ENCODE measurements around the gene PPP1R1C.
A peak's percentile ranks its signal among the peaks of the same experiment; 100 is the strongest.

PPP1R1C gene

GRCh38 chr2:181972431-181973170 lies 13.1 kb upstream of the PPP1R1C start:
- no peak for DNase-seq

DNA sequence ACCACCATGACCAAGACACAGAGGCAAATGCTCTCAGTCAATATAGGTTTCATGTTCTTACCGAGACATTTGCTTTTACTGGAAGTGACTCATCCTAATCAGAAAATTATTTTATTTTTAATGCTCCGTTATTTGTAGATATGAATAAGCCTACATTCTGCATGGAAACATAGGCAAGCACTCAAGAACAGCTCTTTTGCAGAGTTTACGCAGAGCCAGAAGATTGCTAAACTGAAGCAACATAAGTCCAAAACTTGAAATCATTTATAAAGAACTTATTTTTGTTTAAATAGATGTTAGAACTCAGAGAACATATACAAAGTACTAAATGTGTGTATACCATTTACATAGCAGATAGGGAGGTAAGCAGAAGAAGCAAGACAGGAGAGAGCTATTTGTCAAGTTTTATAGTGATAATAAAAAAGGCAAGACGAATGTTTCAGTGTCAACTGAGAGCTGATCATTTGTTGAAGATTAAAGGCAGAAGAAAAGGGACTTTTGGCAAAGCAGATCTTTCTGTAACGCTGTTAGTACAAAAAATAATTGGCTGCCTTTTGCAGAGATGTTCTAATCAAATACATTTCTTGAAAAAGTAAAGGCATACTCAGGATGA lies 12.4 kb upstream of the PPP1R1C start:
- DNase-seq = no peak

DNA sequence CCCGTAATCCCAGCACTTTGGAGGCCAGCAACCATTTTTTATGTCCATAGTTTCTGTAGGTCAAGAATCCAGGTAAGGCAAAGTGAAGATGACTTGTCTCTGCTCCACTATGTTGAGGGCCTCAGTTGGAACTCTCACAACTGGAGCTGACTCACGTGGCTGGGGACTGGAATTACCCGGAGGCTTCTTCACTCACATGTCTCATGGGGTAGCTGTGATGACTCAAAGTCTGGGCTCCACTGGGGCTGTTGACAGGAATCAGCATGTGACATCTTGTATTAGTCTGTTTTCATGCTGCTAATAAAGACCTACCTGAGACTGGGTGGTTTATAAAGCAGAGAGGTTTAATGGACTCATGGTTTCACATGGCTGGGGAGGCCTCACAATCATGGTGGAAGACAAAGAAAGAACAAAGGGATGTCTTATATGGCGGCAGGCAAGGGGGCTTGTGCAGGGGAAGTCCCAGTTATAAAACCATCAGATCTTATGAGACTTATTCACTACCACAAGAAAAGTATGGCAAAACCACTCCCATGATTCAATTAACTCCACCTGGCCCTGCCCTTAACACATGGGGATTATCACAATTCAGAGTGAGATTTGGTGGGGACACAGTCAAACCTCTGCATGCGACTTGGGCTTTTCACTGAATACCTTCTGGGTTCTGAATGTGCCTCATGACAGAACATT lies 7.8 kb upstream of the PPP1R1C start:
- no peak for DNase-seq

GRCh38 chr2:181978351-181979150 lies 7.1 kb upstream of the PPP1R1C start:
- DNase-seq = no peak

DNA sequence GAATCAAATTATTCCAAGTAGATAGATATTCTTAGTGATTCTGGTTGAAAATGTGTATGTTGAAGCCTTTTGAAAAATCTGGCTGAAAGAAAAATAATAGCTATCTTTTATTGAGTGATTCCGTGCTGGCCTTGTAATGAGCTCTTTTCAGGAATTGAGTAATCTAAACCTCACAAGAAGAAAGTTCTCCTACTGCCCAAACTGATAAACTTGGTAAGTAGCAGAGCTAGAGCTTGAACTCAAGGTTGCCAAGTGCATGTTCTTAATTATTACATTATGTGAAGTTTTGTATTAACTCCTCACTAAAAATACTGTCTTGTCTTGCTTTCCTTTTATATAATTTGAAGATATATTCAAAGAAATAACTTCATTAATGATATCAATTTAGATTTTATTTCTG lies 1.6 kb upstream of the PPP1R1C start:
- no peak for DNase-seq

DNA sequence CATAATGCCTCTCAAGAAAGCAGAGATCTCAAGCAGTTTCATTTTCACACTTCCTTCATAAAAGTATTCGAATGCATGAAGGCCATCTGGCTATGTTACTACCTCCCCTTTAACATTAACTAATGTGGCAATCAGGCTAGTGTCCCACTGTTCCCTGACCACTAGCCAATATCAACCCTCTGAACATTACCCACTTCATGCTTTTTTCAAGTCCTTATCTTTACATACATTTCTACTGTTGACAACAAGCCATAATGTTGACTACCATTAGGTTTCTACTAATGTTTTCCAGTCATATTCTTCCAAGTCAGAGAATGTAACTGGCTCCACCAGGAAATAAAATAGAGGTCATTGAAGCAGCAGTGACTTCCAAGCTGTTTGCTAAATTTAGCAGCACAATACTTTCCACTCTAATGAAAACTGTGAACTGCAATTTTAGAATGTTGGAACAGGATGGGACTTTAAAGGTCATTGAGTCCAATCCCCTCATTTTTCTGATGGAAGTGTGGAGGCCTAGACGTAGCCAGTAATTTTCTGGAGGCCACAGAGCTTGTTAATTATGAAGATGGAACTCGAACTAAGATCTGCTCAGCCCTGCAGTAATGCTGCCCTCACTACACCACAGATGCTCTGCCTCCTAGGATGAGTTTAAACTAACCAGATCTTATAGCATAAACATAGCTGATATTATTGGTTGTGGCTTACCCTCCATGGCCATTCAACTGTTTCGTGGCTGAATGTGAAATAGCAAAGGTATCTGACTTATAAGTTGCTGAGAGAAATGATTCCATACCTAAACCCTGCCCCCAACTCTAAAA lies 630 bp upstream of the PPP1R1C start:
- no peak for DNase-seq

DNA sequence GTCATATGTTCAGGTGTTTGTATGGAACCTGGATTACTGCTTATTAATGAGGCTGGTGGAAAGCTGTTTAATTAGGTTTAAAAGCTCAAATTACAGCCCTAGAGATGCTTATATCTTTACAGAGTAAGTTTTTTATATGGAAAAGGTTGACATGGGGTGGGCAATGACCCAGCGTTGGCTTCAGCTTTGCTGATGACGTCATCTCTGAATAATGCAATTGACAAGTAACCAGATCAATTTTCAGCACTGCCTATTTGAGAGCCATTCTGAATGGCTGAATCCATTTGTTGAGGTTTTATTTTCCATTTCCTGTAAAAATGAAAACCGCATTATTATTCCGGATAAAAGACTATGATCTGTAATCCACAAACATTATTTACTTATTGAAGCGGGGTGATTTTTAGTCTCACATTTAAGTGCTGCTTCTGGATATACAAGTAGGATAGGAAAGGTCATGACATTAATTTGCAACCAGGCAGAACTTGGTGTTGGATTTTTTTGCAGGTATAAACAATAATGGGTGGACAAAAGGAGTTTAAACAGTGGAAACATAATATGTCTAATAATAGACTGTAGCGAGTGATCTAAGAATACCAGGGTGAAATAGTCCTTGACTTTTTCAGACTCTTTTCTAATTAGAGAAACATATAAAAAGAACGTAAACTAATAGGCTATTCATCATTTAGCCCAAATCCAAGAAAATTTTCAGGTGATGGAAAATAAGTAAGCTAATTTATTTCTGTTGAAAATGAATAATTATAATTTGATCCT lies 2.7 kb downstream of the PPP1R1C start:
- DNase-seq = no peak

GRCh38 chr2:181989099-181989498 lies 3.4 kb downstream of the PPP1R1C start:
- no peak for DNase-seq

- peak; percentile 7 for DNase-seq
These were observed 5.7 kb downstream of the PPP1R1C start for GRCh38 chr2:181991171-181991885.

GRCh38 chr2:181992776-181993175 lies 7.1 kb downstream of the PPP1R1C start:
- no peak for DNase-seq

DNA sequence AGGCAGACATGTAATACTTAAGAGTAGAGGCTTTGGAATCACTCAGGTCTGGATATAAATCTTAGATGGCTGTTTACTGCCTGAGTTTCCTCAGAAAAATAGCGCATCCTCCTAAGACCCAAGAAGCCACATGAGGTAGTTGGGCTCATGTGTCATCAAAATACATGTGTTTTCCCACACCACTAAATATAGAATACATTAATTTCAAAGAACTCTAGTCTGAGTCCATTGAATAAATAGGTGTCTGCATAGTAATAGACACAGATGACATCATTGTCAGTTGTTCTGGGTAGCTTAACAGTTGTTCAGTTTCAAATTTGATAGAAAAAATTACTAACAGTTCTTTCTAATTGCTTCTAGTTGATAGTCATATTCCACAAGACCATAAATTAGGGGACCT lies 9.6 kb downstream of the PPP1R1C start:
- DNase-seq = no peak

DNA sequence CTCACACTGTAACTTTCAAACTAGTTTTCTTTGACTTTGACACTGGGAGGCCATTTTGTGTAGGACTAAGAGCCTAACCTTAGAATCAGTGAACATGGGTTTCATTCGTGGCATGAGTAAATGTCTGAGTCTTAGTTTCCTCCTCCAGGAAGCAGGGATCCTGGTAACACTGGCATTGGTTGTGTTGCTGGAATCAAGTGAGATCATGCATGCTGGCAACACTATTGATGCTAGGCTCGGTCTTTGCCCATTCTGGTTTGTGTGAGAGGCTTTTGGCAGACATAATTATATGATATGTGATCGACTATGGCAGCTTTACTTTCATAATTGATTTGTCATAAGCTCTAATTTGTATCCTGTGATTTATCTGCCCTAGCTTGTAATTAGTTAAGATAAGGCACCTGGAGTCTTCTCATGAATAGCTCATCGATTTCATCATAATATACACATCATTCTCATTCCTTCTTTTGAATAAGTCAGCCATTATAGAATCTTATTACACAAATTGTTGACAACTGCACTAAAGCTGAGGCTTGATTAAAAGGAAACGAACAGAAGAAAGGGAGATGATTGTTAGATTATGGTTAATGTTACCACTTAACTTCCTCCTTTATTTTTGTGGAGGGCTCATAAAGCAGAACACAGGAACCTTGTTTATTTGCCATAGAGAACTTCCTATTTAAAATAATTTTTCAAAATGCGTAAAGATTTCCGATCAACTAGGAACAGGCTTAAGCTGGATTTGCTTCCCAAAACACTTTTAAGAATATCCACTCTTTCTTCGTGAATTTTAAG lies 12.6 kb downstream of the PPP1R1C start:
- DNase-seq = no peak

GRCh38 chr2:181998891-181999654 lies 13.4 kb downstream of the PPP1R1C start:
- no peak for DNase-seq

DNA sequence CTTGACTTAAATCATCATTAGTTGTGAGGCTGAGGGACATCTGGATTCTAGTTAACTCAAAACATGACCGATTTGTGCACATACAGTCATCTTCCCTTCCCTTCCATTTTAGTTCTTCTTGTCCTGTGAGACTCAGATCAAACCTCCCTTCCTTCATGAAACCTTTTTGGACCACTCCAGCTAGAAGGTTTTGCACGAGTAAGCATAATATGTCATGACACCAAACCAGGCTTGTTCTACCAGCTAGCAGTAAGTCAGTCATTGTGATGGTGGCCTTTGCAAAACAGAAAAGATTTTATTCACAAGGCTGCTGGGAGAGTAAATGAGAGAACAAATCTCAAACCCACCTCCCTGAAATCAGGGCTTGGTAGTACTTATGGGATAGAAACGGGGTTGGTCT lies 14.3 kb downstream of the PPP1R1C start:
- DNase-seq = no peak

- DNase-seq = no peak
These were observed 19.4 kb downstream of the PPP1R1C start for GRCh38 chr2:182004945-182005520.

DNA sequence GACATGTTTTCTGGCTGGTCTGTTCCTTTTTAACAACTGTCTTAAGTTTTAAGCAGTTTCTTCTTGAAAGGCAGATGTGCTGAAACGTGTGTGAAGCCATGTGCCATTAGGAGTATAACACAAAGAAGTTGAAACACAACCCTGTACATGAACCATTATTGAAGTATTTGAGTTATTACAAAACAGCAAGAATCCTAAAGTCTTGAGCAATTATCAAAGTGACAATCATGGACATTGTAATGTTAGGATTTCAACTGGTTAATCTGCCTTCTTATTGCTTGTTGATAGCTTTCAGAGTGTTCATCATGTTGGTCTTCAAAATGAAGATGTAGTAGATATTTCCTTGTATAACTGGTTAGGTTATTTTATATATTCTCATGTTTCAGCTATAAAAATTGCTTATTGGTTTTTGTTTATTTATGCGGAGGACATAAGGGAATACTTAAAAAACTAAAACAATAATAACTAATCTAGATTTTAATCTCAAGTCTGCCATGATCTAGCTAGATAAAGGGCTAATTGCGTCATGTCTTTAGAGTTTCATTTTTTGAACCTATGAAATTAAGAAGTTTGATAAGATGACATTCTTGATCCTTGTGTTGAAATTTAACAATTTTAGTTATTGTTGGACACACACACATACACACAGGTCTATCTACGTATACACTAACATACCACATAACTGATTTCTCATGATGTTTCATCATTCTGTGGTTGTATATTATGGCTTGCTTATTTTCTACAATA lies 21.1 kb downstream of the PPP1R1C start:
- DNase-seq = no peak

- no peak for DNase-seq
These were observed 28.6 kb downstream of the PPP1R1C start for GRCh38 chr2:182014284-182014683.
